SU-DHL-6 (cell line): ENCODE results near the gene CNTN4.

Experiments used
- EZH2phosphoT487 ChIP-seq: fragments of 200-600 bp; sonication (generic), shearing (Covaris generic); conservative IDR thresholded peaks from 2 replicates; pipeline ENCODE4 v1.6.1; 2018; ENCODE audit warnings: mild to moderate bottlenecking, antibody characterized with exemption, low read length, moderate library complexity, mixed read lengths
- TF ChIP-seq, protein P1 (sequence below): fragments of 200-600 bp; sonication (generic); IDR thresholded peaks from one replicate; pipeline ENCODE4 v1.5.1; 2017; ENCODE audit warnings: antibody characterized with exemption, mild to moderate bottlenecking, low read length, moderate library complexity; ENCODE audit not compliant: insufficient read depth, poor library complexity, severe bottlenecking

DNA sequence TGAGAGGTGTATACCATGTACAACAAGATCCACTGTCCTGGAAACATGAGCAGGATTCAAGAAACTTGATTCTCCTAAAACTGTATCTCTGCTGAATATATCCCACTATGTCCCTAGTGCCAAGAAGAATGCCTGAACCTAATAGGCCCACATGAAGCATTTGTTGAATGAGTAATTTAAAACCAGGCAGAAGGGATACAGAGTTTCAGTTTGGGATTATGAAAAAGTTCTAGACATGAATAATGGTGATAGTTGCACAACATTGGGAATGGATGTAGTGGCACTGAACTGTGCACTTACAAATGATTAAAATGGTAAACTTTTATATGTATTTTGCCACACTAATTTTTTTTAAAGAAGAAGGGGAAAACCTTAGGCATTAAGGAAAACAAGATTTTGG lies 750.4 kb downstream of the CNTN4 start:
- TF ChIP-seq, protein P1, sequence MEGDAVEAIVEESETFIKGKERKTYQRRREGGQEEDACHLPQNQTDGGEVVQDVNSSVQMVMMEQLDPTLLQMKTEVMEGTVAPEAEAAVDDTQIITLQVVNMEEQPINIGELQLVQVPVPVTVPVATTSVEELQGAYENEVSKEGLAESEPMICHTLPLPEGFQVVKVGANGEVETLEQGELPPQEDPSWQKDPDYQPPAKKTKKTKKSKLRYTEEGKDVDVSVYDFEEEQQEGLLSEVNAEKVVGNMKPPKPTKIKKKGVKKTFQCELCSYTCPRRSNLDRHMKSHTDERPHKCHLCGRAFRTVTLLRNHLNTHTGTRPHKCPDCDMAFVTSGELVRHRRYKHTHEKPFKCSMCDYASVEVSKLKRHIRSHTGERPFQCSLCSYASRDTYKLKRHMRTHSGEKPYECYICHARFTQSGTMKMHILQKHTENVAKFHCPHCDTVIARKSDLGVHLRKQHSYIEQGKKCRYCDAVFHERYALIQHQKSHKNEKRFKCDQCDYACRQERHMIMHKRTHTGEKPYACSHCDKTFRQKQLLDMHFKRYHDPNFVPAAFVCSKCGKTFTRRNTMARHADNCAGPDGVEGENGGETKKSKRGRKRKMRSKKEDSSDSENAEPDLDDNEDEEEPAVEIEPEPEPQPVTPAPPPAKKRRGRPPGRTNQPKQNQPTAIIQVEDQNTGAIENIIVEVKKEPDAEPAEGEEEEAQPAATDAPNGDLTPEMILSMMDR: no peak
- no peak for TF ChIP-seq EZH2phosphoT487
